ENCODE data around the gene PGC.

PGC gene

GRCh38 chr6:41747256-41748101 lies at the start of gene PGC:
PGC (minus strand) TSS chr6:41747397; CDS start chr6:41747334, 63 bp downstream.
- no peak for DNase-seq

- DNase-seq: no peak
These were observed 49.3 kb upstream of the PGC start for GRCh38 chr6:41796474-41796873.

GRCh38 chr6:41791984-41792383 lies 44.8 kb upstream of the PGC start:
- no peak for DNase-seq

GRCh38 chr6:41791305-41791704 lies 44.1 kb upstream of the PGC start:
- no peak for DNase-seq

GRCh38 chr6:41790045-41790444 lies 42.8 kb upstream of the PGC start:
- no peak for DNase-seq

GRCh38 chr6:41789390-41789724 lies 42.2 kb upstream of the PGC start:
- no peak for DNase-seq

GRCh38 chr6:41787219-41787917 lies 40.2 kb upstream of the PGC start, which contains the start of gene TOMM6:
TOMM6 (plus strand) TSS chr6:41787694; CDS start chr6:41787698, 4 bp downstream.
- peak; percentile 95 to 96 for DNase-seq

GRCh38 chr6:41786451-41787218 lies 39.4 kb upstream of the PGC start:
- peak; percentile 90 to 91 for DNase-seq

GRCh38 chr6:41785689-41786450 lies 38.7 kb upstream of the PGC start:
- peak in 1 of 2 experiments; percentile 25 for DNase-seq

- no peak for DNase-seq
These were observed 38.1 kb upstream of the PGC start for GRCh38 chr6:41785254-41785653.

GRCh38 chr6:41784581-41785171 lies 37.5 kb upstream of the PGC start:
- no peak for DNase-seq

- DNase-seq: no peak
These were observed 36.0 kb upstream of the PGC start for GRCh38 chr6:41783106-41783780.

GRCh38 chr6:41781366-41781730 lies 34.2 kb upstream of the PGC start:
- DNase-seq: no peak

- no peak for DNase-seq
These were observed 33.6 kb upstream of the PGC start, which contains the start of gene PRICKLE4 for GRCh38 chr6:41780551-41781365. PRICKLE4 (plus strand) TSS chr6:41780782; CDS start chr6:41783474, 2,692 bp downstream.

- DNase-seq: peak; percentile 100
These were observed 32.8 kb upstream of the PGC start, which contains the start of gene FRS3 for GRCh38 chr6:41779788-41780550. FRS3 (minus strand) TSS chr6:41779900; CDS start chr6:41776987, 2,913 bp downstream.

- no peak for DNase-seq
These were observed 32.1 kb upstream of the PGC start for GRCh38 chr6:41779336-41779735.

- DNase-seq: no peak
These were observed 31.7 kb upstream of the PGC start for GRCh38 chr6:41778895-41779294.

- DNase-seq: no peak
These were observed 30.5 kb upstream of the PGC start for GRCh38 chr6:41777551-41778285.

GRCh38 chr6:41775293-41775882 lies 28.2 kb upstream of the PGC start:
- no peak for DNase-seq

Data from activated CD4-positive, alpha-beta T cell treated with anti-CD3 and anti-CD28 coated beads, Interleukin-2, amount 50 U/mL, for 48 hours (primary cell).